ENCODE data around the gene ENTREP1.

GRCh38 chr9:69388596-69388995, 63.6 kb downstream of the ENTREP1 start:
- TF ChIP-seq, protein P1, sequence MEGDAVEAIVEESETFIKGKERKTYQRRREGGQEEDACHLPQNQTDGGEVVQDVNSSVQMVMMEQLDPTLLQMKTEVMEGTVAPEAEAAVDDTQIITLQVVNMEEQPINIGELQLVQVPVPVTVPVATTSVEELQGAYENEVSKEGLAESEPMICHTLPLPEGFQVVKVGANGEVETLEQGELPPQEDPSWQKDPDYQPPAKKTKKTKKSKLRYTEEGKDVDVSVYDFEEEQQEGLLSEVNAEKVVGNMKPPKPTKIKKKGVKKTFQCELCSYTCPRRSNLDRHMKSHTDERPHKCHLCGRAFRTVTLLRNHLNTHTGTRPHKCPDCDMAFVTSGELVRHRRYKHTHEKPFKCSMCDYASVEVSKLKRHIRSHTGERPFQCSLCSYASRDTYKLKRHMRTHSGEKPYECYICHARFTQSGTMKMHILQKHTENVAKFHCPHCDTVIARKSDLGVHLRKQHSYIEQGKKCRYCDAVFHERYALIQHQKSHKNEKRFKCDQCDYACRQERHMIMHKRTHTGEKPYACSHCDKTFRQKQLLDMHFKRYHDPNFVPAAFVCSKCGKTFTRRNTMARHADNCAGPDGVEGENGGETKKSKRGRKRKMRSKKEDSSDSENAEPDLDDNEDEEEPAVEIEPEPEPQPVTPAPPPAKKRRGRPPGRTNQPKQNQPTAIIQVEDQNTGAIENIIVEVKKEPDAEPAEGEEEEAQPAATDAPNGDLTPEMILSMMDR (IDR thresholded peaks at IDR 0.05): no peak
- no peak for TF ChIP-seq POLR2A (IDR thresholded peaks at IDR 0.05)
